ENCODE data around the gene SGIP1.

Gene SGIP1

GRCh38 chr1:66642992-66643391 lies 109.0 kb downstream of the SGIP1 start:
- no peaks in the 10 kb centered on the region for H3K27me3 ChIP-seq (ENCODE audit: insufficient read depth, low read length)
- no peaks in the 10 kb centered on the region for H3K4me1 ChIP-seq (ENCODE audit: insufficient read depth, low read length)
- no peaks in the 10 kb centered on the region for H3K36me3 ChIP-seq (ENCODE audit: insufficient read depth, low read length)
- no peak overlapping the region for H3K4me3 ChIP-seq (ENCODE audit: low read length)
- H3K9me3 ChIP-seq (ENCODE audit: low read length): no peaks in the 10 kb centered on the region
- no peak overlapping the region for H2AFZ ChIP-seq (ENCODE audit: low read depth, low read length)

- no peak overlapping the region for H2AFZ ChIP-seq (ENCODE audit: low read depth, low read length)
Observed at GRCh38 chr1:66644331-66644730, 110.4 kb downstream of the SGIP1 start.

GRCh38 chr1:66648901-66649595 lies 115.1 kb downstream of the SGIP1 start:
- Histone ChIP-seq H3K36me3 (ENCODE audit: insufficient read depth, low read length) (no peaks in the 10 kb centered on the region), H3K4me3 (ENCODE audit: low read length) (no peak overlapping the region), H2AFZ (ENCODE audit: low read depth, low read length) (no peak overlapping the region), H3K9me3 (ENCODE audit: low read length) (no peaks in the 10 kb centered on the region), H3K4me1 (ENCODE audit: insufficient read depth, low read length) (no peaks in the 10 kb centered on the region), H3K27me3 (ENCODE audit: insufficient read depth, low read length) (no peaks in the 10 kb centered on the region)

More at GRCh38 chr1:66644331-66644730, 110.4 kb downstream of the SGIP1 start:
- H3K27me3 ChIP-seq (ENCODE audit: insufficient read depth, low read length): no peaks in the 10 kb centered on the region
- H3K36me3 ChIP-seq (ENCODE audit: insufficient read depth, low read length): no peaks in the 10 kb centered on the region
- no peaks in the 10 kb centered on the region for H3K4me1 ChIP-seq (ENCODE audit: insufficient read depth, low read length)
- no peak overlapping the region for H3K4me3 ChIP-seq (ENCODE audit: low read length)
- H3K9me3 ChIP-seq (ENCODE audit: low read length): no peaks in the 10 kb centered on the region

DNA sequence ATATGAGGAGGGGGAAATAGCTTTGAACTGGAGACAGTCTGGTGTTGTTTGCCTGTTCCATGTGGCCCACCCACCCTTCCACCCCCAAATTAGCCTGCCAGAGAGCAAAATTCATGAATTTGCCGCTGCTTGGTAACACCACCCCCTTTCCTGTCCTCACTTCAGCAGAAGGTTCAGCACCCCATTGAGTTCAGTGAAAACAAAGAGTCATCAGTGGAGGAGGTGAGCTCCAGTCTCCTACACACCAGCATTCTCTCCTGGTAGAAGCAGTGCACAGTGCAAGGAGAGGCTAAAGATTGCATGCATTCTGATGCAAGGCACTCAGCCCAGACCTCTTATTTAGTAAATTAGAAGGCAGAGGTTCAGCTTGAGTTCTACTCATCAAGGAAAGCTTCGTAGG lies 118.6 kb downstream of the SGIP1 start:
- Histone ChIP-seq H3K27me3 (ENCODE audit: insufficient read depth, low read length) (no peaks in the 10 kb centered on the region), H3K4me3 (ENCODE audit: low read length) (no peak overlapping the region), H2AFZ (ENCODE audit: low read depth, low read length) (no peak overlapping the region), H3K9me3 (ENCODE audit: low read length) (no peaks in the 10 kb centered on the region), H3K36me3 (ENCODE audit: insufficient read depth, low read length) (no peaks in the 10 kb centered on the region), H3K4me1 (ENCODE audit: insufficient read depth, low read length) (no peaks in the 10 kb centered on the region)

- Histone ChIP-seq H3K36me3 (ENCODE audit: insufficient read depth, low read length) (no peaks in the 10 kb centered on the region), H3K9me3 (ENCODE audit: low read length) (no peaks in the 10 kb centered on the region), H3K4me1 (ENCODE audit: insufficient read depth, low read length) (no peaks in the 10 kb centered on the region), H3K4me3 (ENCODE audit: low read length) (no peak overlapping the region), H2AFZ (ENCODE audit: low read depth, low read length) (no peak overlapping the region), H3K27me3 (ENCODE audit: insufficient read depth, low read length) (no peaks in the 10 kb centered on the region)
Observed at GRCh38 chr1:66654643-66655042, 120.7 kb downstream of the SGIP1 start.

DNA sequence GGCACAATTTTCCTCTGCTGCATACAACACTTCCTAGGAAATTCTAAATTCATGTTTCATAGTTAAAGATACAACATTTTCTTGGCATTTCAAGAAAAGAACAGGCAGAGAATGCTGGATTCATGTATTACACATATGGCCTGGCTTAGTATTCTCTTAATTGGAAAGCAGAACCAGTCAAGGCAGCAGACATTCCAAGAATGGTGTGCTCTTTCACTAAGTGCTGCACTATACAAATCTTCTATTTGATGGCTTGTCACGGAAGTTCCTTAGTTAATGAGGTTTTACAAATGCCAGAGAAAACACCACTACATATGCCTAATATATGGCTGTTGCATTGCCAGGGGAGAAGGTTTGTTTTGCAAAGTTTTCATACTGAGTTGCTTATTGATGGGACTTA lies 137.5 kb downstream of the SGIP1 start:
- Histone ChIP-seq H3K9me3 (ENCODE audit: low read length) (no peaks in the 10 kb centered on the region), H3K36me3 (ENCODE audit: insufficient read depth, low read length) (no peaks in the 10 kb centered on the region), H2AFZ (ENCODE audit: low read depth, low read length) (no peak overlapping the region), H3K4me3 (ENCODE audit: low read length) (no peak overlapping the region), H3K27me3 (ENCODE audit: insufficient read depth, low read length) (no peaks in the 10 kb centered on the region), H3K4me1 (ENCODE audit: insufficient read depth, low read length) (no peaks in the 10 kb centered on the region)

DNA sequence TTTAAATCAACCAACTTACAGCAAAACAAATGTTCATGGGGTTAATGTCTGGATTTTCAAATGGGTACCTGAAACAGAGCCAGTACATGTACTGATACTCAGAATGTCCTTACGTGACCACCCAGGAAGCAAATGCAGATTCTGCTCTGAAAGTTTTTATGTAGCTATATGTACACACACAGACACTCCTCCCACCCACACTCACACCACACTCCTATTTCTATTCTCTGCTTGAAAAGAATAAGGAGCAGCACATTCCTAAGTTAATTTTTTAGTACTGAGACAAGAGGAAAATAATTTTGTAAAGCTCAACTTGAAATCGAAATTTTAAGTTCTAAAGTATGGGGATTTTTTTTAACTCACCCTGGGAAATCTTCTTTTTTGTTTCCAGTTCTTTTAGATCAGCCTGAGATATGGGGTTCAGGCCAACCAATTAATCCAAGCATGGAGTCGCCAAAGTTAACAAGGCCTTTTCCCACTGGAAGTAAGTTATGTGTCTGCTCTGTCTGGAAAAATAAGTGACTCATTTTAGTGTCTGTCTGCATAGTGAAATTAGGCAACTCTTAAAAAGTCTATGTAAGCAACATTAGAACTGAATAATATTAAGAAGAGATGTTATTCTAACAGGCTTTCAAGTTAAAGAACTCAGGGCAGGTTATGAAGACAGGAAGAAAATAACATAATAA lies 142.8 kb downstream of the SGIP1 start:
- H3K27me3 ChIP-seq (ENCODE audit: insufficient read depth, low read length): no peaks in the 10 kb centered on the region
- no peaks in the 10 kb centered on the region for H3K36me3 ChIP-seq (ENCODE audit: insufficient read depth, low read length)
- no peaks in the 10 kb centered on the region for H3K9me3 ChIP-seq (ENCODE audit: low read length)
- H3K4me3 ChIP-seq (ENCODE audit: low read length): no peak overlapping the region
- H2AFZ ChIP-seq (ENCODE audit: low read depth, low read length): no peak overlapping the region
- H3K4me1 ChIP-seq (ENCODE audit: insufficient read depth, low read length): no peaks in the 10 kb centered on the region

DNA sequence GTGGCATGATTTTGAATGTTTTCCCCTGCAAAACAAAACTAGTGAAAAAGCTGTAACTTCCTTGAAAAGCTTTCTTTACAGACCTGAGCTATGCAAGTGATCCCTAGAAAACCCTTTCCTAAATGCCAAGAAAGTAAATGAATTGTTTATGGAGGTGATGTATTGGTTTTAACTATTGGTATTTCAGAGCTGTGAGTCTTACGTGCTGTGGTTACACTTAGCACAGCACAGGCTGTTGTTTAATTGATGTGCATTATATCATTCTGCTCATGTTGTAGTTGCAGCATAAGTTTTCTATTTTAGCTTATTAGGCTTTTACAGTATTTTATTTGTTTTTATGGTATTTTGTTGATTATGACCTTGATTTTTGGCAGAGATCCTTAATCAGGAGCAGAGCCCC lies 144.2 kb downstream of the SGIP1 start:
- H3K4me3 ChIP-seq (ENCODE audit: low read length): no peak overlapping the region
- no peak overlapping the region for H2AFZ ChIP-seq (ENCODE audit: low read depth, low read length)
- H3K36me3 ChIP-seq (ENCODE audit: insufficient read depth, low read length): no peaks in the 10 kb centered on the region
- no peaks in the 10 kb centered on the region for H3K4me1 ChIP-seq (ENCODE audit: insufficient read depth, low read length)
- H3K9me3 ChIP-seq (ENCODE audit: low read length): no peaks in the 10 kb centered on the region
- H3K27me3 ChIP-seq (ENCODE audit: insufficient read depth, low read length): no peaks in the 10 kb centered on the region

DNA sequence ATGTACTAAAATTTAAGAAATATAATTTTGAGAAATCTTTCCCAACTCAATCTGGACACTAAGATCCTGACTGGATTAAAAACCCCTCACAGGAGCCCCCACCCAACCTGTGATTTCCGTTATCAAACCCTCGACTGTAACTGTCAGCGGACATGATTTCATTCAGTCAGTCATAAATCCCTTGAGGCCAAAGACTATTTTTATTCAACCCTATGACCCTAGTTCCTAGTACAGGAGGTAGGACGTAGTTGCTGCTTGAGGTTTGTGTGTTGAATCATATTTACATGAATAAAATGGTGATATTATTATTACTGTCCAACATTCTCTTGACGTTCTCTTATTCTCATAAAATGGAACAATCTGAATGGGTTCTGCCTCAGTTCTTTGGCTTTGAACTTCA lies 145.2 kb downstream of the SGIP1 start:
- H3K4me3 ChIP-seq (ENCODE audit: low read length): no peak overlapping the region
- H3K27me3 ChIP-seq (ENCODE audit: insufficient read depth, low read length): no peaks in the 10 kb centered on the region
- H3K36me3 ChIP-seq (ENCODE audit: insufficient read depth, low read length): no peaks in the 10 kb centered on the region
- no peak overlapping the region for H2AFZ ChIP-seq (ENCODE audit: low read depth, low read length)
- no peaks in the 10 kb centered on the region for H3K9me3 ChIP-seq (ENCODE audit: low read length)
- H3K4me1 ChIP-seq (ENCODE audit: insufficient read depth, low read length): no peaks in the 10 kb centered on the region

- Histone ChIP-seq H2AFZ (ENCODE audit: low read depth, low read length) (no peak overlapping the region), H3K9me3 (ENCODE audit: low read length) (no peaks in the 10 kb centered on the region), H3K27me3 (ENCODE audit: insufficient read depth, low read length) (no peaks in the 10 kb centered on the region), H3K4me1 (ENCODE audit: insufficient read depth, low read length) (no peaks in the 10 kb centered on the region), H3K4me3 (ENCODE audit: low read length) (no peak overlapping the region), H3K36me3 (ENCODE audit: insufficient read depth, low read length) (no peaks in the 10 kb centered on the region)
Observed at GRCh38 chr1:66681686-66682085, 147.7 kb downstream of the SGIP1 start.

GRCh38 chr1:66682106-66682505 lies 148.2 kb downstream of the SGIP1 start:
- Histone ChIP-seq H3K4me3 (ENCODE audit: low read length) (no peak overlapping the region), H3K27me3 (ENCODE audit: insufficient read depth, low read length) (no peaks in the 10 kb centered on the region), H3K4me1 (ENCODE audit: insufficient read depth, low read length) (no peaks in the 10 kb centered on the region), H3K9me3 (ENCODE audit: low read length) (no peaks in the 10 kb centered on the region), H2AFZ (ENCODE audit: low read depth, low read length) (no peak overlapping the region), H3K36me3 (ENCODE audit: insufficient read depth, low read length) (no peaks in the 10 kb centered on the region)

GRCh38 chr1:66684353-66684752 lies 150.4 kb downstream of the SGIP1 start:
- H2AFZ ChIP-seq (ENCODE audit: low read depth, low read length): no peak overlapping the region
- H3K36me3 ChIP-seq (ENCODE audit: insufficient read depth, low read length): no peaks in the 10 kb centered on the region
- H3K4me3 ChIP-seq (ENCODE audit: low read length): no peak overlapping the region
- H3K4me1 ChIP-seq (ENCODE audit: insufficient read depth, low read length): no peaks in the 10 kb centered on the region
- no peaks in the 10 kb centered on the region for H3K9me3 ChIP-seq (ENCODE audit: low read length)
- H3K27me3 ChIP-seq (ENCODE audit: insufficient read depth, low read length): no peaks in the 10 kb centered on the region

DNA sequence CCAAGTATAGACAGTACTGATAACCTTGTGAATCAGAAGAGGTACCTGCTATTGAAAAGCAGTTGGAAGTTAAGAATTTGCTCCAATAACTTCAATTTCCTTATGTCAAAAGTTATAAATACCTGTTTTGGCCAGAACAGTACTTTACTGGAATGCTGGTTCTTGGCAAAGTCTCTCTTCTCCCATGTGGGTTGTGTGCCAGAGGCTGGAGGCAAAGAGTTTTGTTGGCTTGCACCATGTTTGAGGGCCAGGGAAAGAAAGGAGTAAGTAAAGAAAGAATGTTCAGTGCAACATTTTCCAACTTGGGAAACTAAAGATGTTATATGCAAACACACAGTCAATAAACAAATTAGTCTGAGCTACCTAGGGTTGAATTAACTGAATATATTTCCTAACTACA lies 151.3 kb downstream of the SGIP1 start:
- Histone ChIP-seq H2AFZ (ENCODE audit: low read depth, low read length) (no peak overlapping the region), H3K4me1 (ENCODE audit: insufficient read depth, low read length) (no peaks in the 10 kb centered on the region), H3K27me3 (ENCODE audit: insufficient read depth, low read length) (no peaks in the 10 kb centered on the region), H3K9me3 (ENCODE audit: low read length) (no peaks in the 10 kb centered on the region), H3K4me3 (ENCODE audit: low read length) (no peak overlapping the region), H3K36me3 (ENCODE audit: insufficient read depth, low read length) (no peaks in the 10 kb centered on the region)

DNA sequence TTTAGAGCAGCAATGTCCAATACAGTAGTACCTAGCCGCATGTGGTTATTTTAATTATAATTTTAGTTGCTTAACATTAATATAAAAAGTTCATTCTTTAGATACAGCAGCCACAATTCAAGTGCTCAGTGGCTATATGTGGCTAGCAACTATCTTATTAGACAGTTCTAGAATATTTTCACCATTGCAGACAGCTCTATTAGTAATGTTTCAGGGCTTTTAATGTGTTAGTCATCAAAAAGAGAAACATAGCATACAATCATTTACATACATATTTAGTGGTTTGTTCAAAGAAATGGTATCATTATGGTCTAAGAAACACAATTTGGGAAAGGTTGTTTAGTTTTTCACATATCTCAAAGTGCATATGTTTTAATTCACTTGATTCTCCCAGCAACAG lies 151.7 kb downstream of the SGIP1 start:
- no peak overlapping the region for H3K4me3 ChIP-seq (ENCODE audit: low read length)
- no peaks in the 10 kb centered on the region for H3K4me1 ChIP-seq (ENCODE audit: insufficient read depth, low read length)
- no peaks in the 10 kb centered on the region for H3K9me3 ChIP-seq (ENCODE audit: low read length)
- H2AFZ ChIP-seq (ENCODE audit: low read depth, low read length): no peak overlapping the region
- no peaks in the 10 kb centered on the region for H3K36me3 ChIP-seq (ENCODE audit: insufficient read depth, low read length)
- H3K27me3 ChIP-seq (ENCODE audit: insufficient read depth, low read length): no peaks in the 10 kb centered on the region
